Stimulated activated CD4-positive, alpha-beta T cell treated with anti-CD3 and anti-CD28 coated beads, Interleukin-15, amount 100 ng/mL, for 1 hour (primary cell): ENCODE measurements around the gene SUN2.

Experiments used
- DNase-seq, 2 donors: peaks; one replicate each; pipeline ENCODE4 v3.0.0-alpha.2; 2020; ENCODE audit warnings: low read depth in 1 of 2, low spot score in 1 of 2

Gene SUN2

DNA sequence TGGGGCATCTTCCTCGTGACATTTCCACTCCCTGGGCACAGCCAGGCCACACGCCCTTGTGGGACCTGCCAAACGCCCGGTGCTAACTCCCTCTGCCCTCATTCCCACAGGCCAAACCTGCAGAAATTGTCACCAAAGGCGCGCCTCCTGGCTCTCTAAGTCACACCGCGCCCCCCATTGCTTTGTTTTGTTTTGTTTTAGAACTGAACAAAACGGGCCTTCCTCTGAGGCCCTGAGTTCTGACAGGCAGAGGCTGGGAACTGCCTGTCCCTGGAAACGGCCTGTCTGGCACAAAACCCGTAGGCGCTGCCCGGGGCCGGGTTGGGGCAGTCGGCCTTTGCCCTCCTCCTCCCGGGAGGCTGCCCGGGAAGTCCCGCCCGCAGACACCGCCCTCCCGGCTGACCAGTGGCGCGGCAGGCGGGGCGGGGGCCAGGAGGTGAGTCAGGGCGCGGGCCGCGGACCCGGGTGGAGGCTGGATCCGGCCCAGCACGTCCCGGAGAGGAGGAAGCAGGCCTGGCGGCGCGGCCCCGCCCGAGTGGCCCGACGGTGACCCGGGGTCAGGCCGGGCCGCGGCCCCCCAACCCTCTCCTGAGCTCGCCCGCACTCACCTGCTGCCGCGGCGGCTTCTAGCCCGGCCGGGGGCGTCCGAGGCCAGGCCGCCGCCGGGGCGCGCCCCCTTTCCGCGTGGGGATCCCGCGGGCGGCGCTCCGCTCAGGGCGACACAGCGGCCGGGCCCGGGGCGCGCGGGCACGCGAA lies 465 bp downstream of the SUN2 start:
- peak in 1 of 2 donors; percentile 21 for DNase-seq

DNA sequence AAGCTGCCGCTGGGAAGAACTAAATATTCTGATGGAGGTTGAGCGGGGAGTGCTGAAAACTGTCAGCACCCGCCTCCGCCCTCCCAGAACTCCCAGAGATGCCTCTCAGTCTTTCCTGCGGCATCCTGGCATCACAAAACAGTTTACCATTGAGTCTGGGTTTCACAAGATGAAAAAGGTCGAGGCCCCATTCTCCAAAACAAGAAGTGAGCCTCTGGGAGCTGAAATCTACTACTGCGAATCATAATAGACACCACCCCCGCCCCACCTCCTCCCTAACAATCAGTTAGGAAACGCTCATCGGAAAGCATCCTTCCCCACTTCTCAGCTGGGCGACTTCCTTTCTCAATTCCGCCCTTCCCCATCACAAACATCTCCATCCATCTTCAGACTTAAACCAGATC lies 1.0 kb downstream of the SUN2 start:
- no peak for DNase-seq

DNA sequence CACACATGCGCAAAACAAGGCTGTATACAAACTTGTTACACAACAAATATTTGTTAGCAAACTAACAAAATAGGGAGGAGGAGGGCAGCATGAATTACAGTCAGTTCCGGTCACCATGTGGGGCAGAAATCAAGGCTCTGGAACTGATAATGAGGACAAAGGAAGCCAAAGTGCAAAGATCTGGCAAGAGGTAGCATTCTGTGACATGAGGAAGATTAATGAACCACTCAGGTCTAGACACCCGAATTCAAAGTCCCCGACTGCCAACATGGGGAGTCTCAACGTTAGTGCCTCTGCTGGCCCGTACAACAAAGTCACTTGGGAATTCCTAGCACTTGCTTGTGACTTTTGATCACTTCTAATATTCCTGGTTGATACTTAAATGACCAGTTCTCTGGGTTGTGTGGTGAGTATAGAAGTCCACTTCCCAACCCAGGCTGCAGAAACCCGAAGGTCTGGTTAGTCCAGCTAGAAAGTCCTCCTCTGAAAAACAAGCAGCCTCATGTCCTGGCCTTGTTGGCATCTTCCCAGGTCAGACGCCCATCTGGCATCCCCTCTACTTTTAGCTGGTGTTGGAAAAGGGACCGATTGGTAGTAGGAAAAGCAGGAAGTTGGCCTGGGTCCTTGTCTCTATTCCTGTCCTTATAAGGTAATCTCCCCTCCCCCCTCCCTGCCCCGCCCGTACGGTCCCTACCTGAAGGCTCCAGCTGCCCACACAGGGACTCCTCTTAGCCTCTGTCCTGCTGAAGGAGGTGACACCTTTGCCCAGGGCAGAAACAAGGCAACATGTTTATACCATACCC lies 1.6 kb downstream of the SUN2 start:
- DNase-seq = no peak

DNA sequence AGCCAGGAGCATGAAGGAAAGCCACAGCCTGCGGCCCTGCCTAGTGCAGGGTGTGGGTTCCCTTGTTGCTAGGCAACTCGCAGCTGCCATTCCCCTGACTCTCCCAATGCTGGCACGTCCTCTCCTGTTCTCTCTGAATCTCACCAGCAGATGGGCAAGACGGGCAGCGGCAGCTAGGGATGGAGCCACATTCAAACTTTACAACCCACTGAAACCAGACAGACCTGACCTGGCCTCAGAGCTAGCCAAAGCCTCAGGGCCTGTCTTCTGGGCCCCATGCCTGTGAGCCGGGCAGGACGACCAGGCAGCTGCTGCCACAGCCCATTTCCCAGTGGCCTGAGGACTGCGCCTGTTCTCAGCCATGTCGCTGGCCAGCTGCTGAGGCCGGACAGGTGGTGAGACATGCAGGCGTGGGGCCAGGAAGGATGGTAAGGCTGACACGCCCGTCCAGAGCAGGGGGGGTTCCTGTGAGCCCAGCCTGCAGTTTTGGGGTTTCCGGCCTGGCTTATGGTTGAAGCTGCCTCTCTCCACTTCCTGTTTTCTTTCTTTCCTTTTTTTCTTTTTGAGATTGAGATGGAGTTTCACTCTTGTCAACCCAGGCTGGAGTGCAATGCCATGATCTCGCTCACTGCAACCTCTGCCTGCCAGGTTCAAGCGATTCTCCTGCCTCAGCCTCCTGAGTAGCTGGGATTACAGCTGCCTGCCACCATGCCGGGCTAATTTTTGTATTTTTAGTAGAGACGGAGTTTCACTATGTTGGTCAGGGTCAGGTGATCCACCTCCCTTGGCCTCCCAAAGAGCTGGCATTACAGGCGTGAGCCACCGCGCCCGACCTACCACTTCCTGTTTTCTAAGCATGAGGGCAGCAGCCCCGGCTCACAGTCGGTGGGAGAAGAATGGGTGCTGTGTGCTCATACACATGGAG lies 4.1 kb downstream of the SUN2 start:
- peak; percentile 32 to 55 for DNase-seq

DNA sequence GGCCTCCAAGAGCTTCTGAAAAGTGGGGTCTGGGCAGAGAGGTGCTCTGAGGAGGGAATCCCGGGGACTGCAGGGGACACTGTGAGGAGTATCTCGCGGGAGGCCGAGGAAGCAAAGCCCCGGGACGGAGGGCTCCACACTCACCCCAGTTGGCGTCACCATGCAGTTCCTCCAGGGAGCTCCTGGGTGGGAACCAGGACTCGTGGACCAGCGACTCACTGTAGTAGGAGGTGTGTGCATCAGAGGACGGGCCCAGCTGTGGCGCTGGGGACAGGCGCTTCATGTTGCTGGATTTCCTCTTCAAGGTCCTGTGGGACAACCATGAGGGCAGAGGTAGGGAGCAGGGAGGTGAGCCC lies 4.8 kb downstream of the SUN2 start:
- DNase-seq = no peak

DNA sequence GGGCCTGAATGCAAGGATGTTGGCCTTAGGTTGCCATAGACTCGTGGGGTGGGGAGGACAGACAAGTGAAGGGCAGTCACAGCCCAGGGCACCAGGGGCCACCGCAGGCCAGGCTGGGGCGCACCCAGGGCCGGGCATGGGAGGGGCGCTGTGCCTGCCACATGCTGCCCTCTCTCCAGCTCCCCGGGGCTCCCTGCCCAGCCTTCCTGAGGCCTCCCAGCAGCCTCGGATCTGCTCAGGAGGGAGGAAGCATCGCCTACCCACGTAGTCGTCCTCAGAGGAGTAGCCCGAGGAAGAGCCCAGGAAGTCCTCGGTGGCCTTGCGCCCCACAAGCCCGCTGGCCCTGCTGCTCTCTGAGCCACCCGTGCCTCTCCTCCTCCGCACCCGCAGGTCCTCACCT lies 5.2 kb downstream of the SUN2 start:
- no peak for DNase-seq

DNA sequence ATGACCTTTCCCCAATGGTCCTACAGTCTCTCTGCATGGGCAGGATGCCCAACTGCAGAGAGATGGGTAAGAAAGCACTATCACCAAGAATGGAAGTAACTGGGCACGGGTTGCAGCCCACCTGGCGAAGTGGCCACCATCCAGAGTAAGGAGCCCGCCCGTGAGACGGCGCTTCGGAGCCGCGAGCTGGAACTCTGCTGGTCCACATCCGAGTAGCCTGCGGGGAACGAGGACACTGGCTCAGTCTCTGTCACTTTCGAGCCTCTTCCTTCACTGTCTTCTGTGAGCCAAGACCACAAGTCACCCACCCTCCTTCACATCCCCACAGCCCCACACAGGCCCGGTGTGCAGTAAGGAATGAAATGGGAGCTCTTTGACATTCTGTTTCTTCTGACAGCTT lies 5.7 kb downstream of the SUN2 start:
- DNase-seq = no peak

DNA sequence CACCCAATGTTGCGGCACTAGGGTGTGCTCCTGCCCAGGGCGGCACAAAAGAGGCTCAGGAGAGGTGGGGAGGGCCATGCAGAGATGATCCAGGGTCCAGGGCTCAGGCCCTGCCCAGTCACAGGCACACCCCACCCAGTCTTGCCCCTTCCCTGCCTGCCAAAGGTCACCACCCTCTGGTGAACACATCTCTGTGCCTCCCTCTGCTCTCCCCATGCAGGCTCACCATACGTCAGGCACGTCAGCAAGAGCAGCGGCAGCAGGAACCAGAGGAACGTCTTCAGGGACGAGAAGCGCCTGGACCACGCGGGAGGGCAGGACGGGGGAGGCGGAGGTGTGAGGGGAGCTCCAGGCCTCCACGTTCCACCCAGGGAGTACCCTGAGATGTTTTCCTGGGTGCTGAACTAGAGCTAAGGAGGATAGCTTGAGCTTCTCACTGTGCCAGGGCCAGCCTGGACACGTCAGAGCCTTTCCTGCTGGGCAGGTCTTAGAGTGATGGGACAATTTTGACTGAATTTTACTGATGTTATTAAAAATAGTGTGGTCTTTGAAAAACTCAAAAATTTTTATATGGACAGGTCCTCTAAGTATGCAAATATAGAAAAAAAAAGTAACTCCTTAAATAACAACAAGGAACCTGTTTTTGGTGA lies 7.2 kb downstream of the SUN2 start:
- DNase-seq = no peak

DNA sequence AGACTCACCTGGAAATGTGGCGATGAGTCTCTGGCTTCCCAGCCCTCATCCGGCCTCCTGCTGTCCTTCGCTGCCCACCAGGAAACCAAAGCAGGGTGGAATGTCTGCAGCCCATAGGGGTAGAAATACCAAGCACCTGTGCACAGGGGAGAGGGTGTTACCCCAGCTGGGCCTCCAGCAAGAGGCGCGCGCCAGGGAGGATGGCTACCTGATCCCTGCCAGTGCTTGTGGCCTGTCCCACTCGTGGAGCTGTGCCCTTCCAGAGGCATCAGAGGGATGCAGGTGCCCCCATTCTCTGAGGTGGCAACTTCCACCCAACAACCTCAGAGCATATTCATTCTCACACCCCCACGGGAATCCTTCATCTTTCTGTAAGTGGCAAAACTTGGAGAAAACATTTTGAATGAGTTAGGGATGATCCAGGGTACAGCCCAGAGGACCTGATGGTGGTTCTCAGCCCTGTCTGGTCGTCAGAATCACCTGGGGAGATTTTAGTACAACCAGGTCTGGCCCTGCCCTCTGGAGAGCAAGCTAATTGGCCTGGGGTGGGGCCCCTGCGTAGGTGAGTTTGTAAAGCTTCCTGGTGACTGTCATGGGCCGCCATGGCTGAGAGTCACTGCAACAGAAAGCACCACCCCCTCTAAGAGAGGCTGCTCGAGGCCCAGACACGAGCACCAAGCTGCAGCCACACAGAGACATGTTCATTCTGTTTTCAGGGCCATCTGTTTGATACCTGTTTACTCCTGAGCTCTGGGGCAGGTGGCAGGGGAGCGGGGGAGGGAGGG lies 9.9 kb downstream of the SUN2 start:
- DNase-seq = no peak

DNA sequence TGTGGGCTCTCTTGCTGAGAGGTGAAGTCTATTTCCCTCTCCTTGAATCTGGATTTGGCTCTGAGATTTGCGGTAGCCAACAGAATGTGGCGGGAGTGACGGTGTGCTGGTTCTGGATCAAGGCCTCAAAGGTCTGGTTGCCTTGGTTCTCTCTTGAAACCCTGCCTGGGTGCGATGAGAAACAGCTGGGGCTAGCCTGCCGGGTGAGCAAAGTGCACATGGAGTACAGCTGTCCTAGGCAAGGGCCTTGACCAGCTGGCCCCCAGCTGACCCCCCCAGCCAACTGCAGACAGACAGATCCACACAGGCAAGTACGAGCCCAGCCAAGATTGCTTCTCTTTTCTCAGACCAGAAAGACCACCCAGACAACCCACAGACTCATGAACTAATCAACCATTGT lies 10.8 kb downstream of the SUN2 start:
- no peak for DNase-seq

DNA sequence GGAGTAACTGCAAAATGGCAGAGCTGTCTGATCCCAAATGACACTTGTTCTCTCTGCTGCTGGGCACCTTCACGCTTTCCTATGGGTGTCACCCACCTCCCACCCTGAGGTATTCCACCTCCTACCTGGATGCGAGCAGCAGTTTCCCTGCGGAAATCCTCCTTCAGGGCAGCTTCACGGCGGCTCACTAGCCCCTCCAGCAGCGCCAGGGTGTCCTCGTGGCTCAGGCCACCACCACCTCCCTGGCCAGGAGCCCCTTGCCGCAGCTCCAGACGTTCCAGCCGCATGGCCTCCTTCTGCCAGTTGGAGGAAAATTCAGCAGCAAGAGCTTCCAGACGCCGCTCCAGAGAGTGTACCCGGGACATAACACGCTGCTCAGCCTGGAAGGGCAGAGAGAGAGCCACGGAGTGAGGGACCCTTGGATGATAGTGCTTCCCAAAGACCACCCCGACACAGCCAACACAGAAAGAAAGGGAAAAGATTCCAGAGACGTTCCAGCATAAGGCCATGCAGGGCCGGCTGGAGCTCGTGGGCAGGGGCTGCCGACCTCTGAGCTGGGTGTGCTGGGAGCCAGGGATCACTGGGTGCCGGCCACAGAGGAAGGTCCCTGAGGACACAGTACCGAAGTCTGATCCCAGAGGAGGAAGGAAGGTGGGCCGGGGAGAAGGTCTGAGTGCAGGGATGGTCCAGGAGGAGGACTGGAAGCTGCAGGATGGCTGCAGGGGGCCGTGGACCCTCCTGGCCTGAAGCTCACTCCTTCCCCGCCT lies 13.4 kb downstream of the SUN2 start:
- no peak for DNase-seq

DNA sequence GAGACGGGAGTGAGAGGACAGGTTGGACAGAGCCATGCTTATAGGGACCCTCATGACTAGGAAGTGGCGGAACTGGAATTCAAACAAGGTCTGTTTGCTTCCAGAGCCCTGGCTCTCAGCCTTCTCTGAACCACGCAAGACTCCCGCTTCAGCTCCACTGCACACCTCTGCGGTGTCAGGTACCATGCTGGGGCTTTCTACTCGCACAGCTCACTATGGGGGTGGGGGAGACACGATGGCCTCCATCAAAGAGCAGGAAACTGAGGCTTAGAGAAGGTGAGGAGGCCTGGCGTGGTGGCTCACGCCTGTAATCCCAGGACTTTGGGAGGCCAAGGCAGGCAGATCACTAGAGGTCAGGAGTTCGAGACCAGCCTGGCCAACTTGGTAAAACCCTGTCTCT lies 14.2 kb downstream of the SUN2 start:
- no peak for DNase-seq

DNA sequence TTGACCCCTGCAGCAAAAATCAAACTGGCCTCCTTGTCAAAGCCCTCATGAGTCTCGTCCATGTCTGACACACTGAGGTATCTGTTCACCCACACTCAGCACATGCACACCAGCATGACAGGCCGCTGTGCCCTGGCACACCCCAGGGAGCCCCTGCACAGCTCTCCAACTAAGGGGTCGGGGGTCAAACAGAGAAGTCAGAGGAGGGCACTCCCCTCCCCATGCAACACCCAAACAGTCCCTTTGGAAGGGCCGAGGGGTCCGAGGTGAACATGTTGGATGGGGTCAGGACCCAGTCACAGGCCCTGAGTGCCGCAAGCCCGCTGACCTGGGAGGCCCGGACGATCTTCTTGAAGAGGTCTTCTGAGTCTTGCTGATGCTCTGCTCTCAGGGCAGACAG lies 14.6 kb downstream of the SUN2 start:
- DNase-seq = no peak

DNA sequence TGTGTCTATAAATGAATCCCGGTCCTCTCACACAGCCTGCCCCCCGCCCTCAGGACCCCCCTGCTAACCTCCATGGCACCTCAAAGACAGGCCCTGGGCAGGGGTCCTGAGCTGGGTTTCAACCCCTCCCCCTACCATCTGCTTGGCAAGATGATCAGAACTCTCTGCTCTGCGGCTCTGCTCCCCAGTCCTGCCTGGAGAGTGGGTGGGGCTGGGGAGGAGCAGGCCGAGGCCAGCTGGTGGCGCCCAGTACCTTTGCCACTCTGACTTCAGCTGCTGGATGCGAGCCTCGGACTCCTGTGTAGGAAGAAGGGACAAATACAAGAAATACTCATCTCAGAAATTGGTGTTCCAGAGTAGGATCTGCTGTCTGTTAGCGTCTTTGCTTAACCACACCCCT lies 15.0 kb downstream of the SUN2 start:
- DNase-seq = no peak

DNA sequence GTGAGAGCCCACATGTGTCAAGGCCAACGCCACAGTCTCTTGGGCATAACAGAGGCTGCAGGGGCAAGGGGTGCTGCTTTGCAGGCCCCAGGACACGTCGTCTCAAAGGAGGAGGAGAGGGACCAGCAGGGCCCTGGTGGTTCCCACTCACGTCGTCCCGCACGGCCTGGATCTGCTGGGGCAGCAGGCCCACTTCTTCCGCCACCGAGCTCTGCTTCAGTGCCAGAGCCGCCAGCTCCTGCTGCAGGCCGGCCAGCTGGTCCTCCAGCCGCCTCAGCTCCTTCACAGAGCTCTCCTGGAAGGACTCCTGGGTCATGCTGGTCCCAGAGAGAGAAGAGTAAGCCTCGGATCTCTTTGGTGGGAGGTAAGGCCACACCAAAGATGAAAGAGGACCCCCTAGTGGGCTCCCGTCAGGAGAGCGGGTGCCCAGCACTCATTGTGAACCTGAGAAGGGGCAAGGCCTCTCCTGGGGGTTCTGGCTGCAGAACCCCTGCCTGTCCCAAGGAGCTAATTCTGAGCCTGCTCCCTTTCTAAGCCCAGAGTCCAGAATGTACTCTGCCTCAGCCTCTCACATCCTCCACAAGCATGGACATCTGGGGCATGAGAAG lies 15.6 kb downstream of the SUN2 start:
- DNase-seq = no peak

DNA sequence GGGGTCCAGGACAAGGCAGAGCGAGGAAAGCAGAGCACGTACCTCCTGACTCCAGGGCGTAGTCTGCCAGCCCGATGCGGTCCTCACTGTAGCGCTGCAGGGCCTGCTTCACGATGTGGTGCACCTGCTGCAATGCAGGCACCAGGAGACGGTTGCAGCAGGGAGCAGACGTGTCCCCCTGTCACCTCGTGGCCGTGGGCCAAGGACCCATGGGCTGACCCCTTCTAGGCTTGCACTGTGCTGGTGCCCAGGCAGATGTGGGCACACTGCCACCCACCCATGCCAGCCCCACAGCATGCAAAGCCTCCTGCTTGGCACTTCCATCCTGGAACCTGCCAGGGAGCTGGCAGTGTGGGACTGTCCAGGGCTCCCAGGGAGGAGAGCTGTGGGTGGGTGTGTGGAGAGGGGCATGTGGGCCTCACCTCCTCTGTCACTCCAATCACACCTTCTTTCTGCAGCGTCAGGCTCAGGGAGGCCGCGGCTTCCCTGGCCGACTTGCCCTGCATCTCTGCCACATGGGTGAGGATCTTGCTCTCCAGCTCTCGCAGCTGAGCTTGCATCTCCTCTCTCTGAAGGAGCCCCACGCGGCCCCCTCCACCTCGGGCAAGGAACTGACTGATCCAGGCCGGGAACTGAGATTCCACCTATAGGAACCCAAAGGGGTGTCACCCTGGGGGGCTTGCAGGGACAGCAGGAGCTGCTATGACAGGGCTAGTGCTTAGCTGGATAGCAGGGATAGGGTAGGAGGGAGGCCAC lies 16.3 kb downstream of the SUN2 start:
- no peak for DNase-seq

DNA sequence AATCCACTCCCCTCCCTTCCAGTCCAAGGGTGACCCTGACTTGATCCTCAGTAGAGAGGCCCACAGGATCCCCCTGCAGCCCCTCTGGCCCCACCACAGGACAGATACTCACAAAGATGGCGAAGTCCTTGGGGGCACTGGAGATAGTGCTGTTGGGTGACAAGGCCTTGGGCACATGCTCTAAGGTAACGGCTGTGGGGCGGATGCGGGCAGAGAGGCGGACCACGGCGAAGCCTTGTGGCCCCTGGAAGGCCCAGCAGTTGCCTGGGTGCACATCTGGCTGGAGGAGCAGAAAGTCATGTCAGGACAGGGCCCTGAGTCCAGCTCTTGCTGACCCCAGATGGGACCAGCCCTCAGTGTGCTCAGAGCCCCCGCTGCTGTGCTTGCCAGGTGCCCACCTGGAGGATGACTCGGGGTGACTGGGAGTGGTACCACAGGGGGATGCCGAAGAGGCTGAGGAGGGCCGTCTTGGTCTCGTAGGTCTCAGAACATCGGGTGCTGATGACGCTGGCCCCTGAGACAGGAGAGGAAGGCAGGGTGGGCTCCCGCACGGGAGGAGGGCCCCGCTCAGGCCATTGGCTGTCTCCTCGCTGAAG lies 17.2 kb downstream of the SUN2 start:
- no peak for DNase-seq
